PFSK-1 (cell line): ENCODE data around the gene TMPRSS11A.

Experiments used
- POLR2AphosphoS5 ChIP-seq: IDR thresholded peaks from 2 replicates; pipeline ENCODE4 v1.6.1; 2012; ENCODE audit warnings: low read depth, mild to moderate bottlenecking, control low read depth, low read length, moderate library complexity
- SIN3A ChIP-seq: IDR thresholded peaks from 2 replicates; pipeline ENCODE4 v1.6.1; 2012; ENCODE audit warnings: mild to moderate bottlenecking, low read length, moderate library complexity, borderline replicate concordance; ENCODE audit not compliant: insufficient read depth
- TAF1 ChIP-seq: IDR thresholded peaks from 2 replicates; pipeline ENCODE4 v1.6.1; 2012; ENCODE audit warnings: low read length, control low read depth, borderline replicate concordance; ENCODE audit not compliant: insufficient read depth
- TF ChIP-seq, protein P1 (sequence below), 2 experiments: IDR thresholded peaks; 2 replicates each; pipeline versions ENCODE4 v1.6.1 to v1.8.0; 2011 to 2012; ENCODE audit warnings: low read depth in 2 of 2, low read length in 2 of 2, control low read depth in 1 of 2, inconsistent platforms in 1 of 2, mild to moderate bottlenecking in 1 of 2, moderate library complexity in 1 of 2; ENCODE audit not compliant: insufficient read depth in 1 of 2

DNA sequence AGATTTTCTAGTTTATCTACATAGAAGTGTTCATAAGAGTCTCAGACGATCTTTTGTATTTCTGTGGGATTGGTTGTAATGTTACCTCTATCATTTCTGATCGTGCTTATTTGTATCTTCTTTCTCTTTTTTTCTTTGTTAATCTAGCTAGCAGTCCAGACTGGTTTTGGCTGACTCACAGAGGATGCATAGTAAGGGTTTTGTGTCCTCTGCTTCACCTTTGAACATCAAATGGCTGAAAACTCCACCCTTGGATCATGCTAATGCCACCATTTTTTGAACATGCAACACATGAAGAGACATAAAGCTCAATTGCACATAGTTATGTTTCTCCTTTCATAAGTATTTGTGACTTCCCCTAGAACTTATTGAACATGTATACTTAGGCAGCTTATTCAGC, 22.8 kb downstream of the TMPRSS11A start:
- TF ChIP-seq POLR2AphosphoS5 (no peak), SIN3A (no peak), TAF1 (no peak)
- TF ChIP-seq, protein P1, sequence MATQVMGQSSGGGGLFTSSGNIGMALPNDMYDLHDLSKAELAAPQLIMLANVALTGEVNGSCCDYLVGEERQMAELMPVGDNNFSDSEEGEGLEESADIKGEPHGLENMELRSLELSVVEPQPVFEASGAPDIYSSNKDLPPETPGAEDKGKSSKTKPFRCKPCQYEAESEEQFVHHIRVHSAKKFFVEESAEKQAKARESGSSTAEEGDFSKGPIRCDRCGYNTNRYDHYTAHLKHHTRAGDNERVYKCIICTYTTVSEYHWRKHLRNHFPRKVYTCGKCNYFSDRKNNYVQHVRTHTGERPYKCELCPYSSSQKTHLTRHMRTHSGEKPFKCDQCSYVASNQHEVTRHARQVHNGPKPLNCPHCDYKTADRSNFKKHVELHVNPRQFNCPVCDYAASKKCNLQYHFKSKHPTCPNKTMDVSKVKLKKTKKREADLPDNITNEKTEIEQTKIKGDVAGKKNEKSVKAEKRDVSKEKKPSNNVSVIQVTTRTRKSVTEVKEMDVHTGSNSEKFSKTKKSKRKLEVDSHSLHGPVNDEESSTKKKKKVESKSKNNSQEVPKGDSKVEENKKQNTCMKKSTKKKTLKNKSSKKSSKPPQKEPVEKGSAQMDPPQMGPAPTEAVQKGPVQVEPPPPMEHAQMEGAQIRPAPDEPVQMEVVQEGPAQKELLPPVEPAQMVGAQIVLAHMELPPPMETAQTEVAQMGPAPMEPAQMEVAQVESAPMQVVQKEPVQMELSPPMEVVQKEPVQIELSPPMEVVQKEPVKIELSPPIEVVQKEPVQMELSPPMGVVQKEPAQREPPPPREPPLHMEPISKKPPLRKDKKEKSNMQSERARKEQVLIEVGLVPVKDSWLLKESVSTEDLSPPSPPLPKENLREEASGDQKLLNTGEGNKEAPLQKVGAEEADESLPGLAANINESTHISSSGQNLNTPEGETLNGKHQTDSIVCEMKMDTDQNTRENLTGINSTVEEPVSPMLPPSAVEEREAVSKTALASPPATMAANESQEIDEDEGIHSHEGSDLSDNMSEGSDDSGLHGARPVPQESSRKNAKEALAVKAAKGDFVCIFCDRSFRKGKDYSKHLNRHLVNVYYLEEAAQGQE (IDR thresholded peaks at IDR 0.05; ENCODE audit: insufficient read depth in 1 of 2, low read depth in 2 of 2, low read length in 2 of 2), result no peak
